Measurements from ENCODE around the gene GLA. TPM values are rescaled to one million over a fixed set of nuclear protein-coding genes. Genes with fewer than 3 reads are reported as not detected.

Gene GLA
- polyA plus RNA-seq, 4 donors: 15.9 to 286 (median 33.6) TPM

- Histone ChIP-seq H3K4me3 (ENCODE audit: low read depth in 1 of 3, low read length in 3 of 3) (no peak overlapping the region), H3K27me3 (ENCODE audit: control insufficient read depth in 3 of 3, insufficient read depth in 3 of 3, low read length in 3 of 3) (no peaks in the 10 kb centered on the region), H3K36me3 (ENCODE audit: control insufficient read depth in 3 of 3, insufficient read depth in 2 of 3, low read depth in 1 of 3, low read length in 3 of 3) (peaks cover 2 to 14% (median 5%) of the 10 kb centered on the region in 3 donors), H3K9me3 (ENCODE audit: control insufficient read depth in 2 of 2, insufficient read depth in 1 of 2, low read depth in 1 of 2, low read length in 1 of 2) (no peaks in the 10 kb centered on the region), H3K4me1 (ENCODE audit: control insufficient read depth in 3 of 3, insufficient read depth in 2 of 3, low read depth in 1 of 3, low read length in 2 of 3) (peaks cover 0 to 36% (median 0%) of the 10 kb centered on the region in 3 donors), H3K27ac (ENCODE audit: low read depth in 1 of 3, low read length in 2 of 3) (peak overlapping the region in 2 of 3 donors; percentile 38 to 74)
- no peak for FAIRE-seq
- DNase-seq: peak; percentile 75
- WGBS, 3 donors: 24 to 33% (median 27%) methylated on average over 12 of the region's 12 CpGs
Measured at GRCh38 chrX:101415180-101416145, 7.7 kb upstream of the GLA start.

- Histone ChIP-seq H3K9me3 (ENCODE audit: control insufficient read depth in 2 of 2, insufficient read depth in 1 of 2, low read depth in 1 of 2, low read length in 1 of 2) (no peaks in the 10 kb centered on the region), H3K27ac (ENCODE audit: low read depth in 1 of 3, low read length in 2 of 3) (no peak overlapping the region), H3K36me3 (ENCODE audit: control insufficient read depth in 3 of 3, insufficient read depth in 2 of 3, low read depth in 1 of 3, low read length in 3 of 3) (peaks cover 3 to 14% (median 5%) of the 10 kb centered on the region in 3 donors), H3K4me3 (ENCODE audit: low read depth in 1 of 3, low read length in 3 of 3) (no peak overlapping the region), H3K27me3 (ENCODE audit: control insufficient read depth in 3 of 3, insufficient read depth in 3 of 3, low read length in 3 of 3) (no peaks in the 10 kb centered on the region), H3K4me1 (ENCODE audit: control insufficient read depth in 3 of 3, insufficient read depth in 2 of 3, low read depth in 1 of 3, low read length in 2 of 3) (peaks cover 0 to 19% (median 0%) of the 10 kb centered on the region in 3 donors)
- DNase-seq (no peak), FAIRE-seq (no peak)
- WGBS, 3 donors: 80 to 88% (median 84%) methylated on average over 10 of the region's 10 CpGs
Measured at GRCh38 chrX:101411984-101412383, 4.3 kb upstream of the GLA start.

- peaks cover 3 to 14% (median 5%) of the 10 kb centered on the region in 3 donors for H3K36me3 ChIP-seq (ENCODE audit: control insufficient read depth in 3 of 3, insufficient read depth in 2 of 3, low read depth in 1 of 3, low read length in 3 of 3)
- H3K4me3 ChIP-seq (ENCODE audit: low read depth in 1 of 3, low read length in 3 of 3): peak overlapping the region in 2 of 3 donors; percentile 15 to 30
- no peaks in the 10 kb centered on the region for H3K27me3 ChIP-seq (ENCODE audit: control insufficient read depth in 3 of 3, insufficient read depth in 3 of 3, low read length in 3 of 3)
- no peaks in the 10 kb centered on the region for H3K9me3 ChIP-seq (ENCODE audit: control insufficient read depth in 2 of 2, insufficient read depth in 1 of 2, low read depth in 1 of 2, low read length in 1 of 2)
- DNase-seq (no peak), FAIRE-seq (no peak)
- peaks cover 0 to 10% (median 0%) of the 10 kb centered on the region in 3 donors for H3K4me1 ChIP-seq (ENCODE audit: control insufficient read depth in 3 of 3, insufficient read depth in 2 of 3, low read depth in 1 of 3, low read length in 2 of 3)
- peak overlapping the region in 1 of 3 donors; percentile 85 for H3K27ac ChIP-seq (ENCODE audit: low read depth in 1 of 3, low read length in 2 of 3)
- WGBS, 3 donors: 19 to 36% (median 35%) methylated on average over 7 of the region's 7 CpGs
Measured at GRCh38 chrX:101410461-101410860, 2.7 kb upstream of the GLA start.

GRCh38 chrX:101409043-101409442, 1.3 kb upstream of the GLA start:
- Histone ChIP-seq H3K27me3 (ENCODE audit: control insufficient read depth in 3 of 3, insufficient read depth in 3 of 3, low read length in 3 of 3) (no peaks in the 10 kb centered on the region), H3K4me3 (ENCODE audit: low read depth in 1 of 3, low read length in 3 of 3) (peak overlapping the region in 2 of 3 donors; percentile 58 to 80), H3K4me1 (ENCODE audit: control insufficient read depth in 3 of 3, insufficient read depth in 2 of 3, low read depth in 1 of 3, low read length in 2 of 3) (peaks cover 0 to 3% (median 0%) of the 10 kb centered on the region in 3 donors), H3K9me3 (ENCODE audit: control insufficient read depth in 2 of 2, insufficient read depth in 1 of 2, low read depth in 1 of 2, low read length in 1 of 2) (no peaks in the 10 kb centered on the region), H3K27ac (ENCODE audit: low read depth in 1 of 3, low read length in 2 of 3) (peak overlapping the region in 2 of 3 donors; percentile 85 to 98), H3K36me3 (ENCODE audit: control insufficient read depth in 3 of 3, insufficient read depth in 2 of 3, low read depth in 1 of 3, low read length in 3 of 3) (peaks cover 3 to 14% (median 5%) of the 10 kb centered on the region in 3 donors)
- DNase-seq (peak; percentile 68 to 73), FAIRE-seq (no peak)
- WGBS, 3 donors: 2 to 21% (median 7%) methylated on average over 6 of the region's 6 CpGs

- 0 to 25% (median 10%) methylated on average over 8 of the region's 8 CpGs for WGBS, 3 donors
- peak overlapping the region; percentile 81 to 98 (median 85) for H3K27ac ChIP-seq (ENCODE audit: low read depth in 1 of 3, low read length in 2 of 3)
- FAIRE-seq: no peak
Measured at GRCh38 chrX:101408532-101408841, 762 bp upstream of the GLA start.

GRCh38 chrX:101407167-101407747, 468 bp downstream of the GLA start:
- DNase-seq: no peak
- H3K9me3 ChIP-seq (ENCODE audit: control insufficient read depth in 2 of 2, insufficient read depth in 1 of 2, low read depth in 1 of 2, low read length in 1 of 2): no peaks in the 10 kb centered on the region
- H3K27ac ChIP-seq (ENCODE audit: low read depth in 1 of 3, low read length in 2 of 3): peak overlapping the region; percentile 77 to 98 (median 94)
- H3K27me3 ChIP-seq (ENCODE audit: control insufficient read depth in 3 of 3, insufficient read depth in 3 of 3, low read length in 3 of 3): no peaks in the 10 kb centered on the region
- peaks cover 0 to 8% (median 0%) of the 10 kb centered on the region in 3 donors for H3K4me1 ChIP-seq (ENCODE audit: control insufficient read depth in 3 of 3, insufficient read depth in 2 of 3, low read depth in 1 of 3, low read length in 2 of 3)
- FAIRE-seq: no peak
- WGBS, 3 donors: 0 to 24% (median 9%) methylated on average over 14 to 15 of the region's 15 CpGs
- peak overlapping the region; percentile 29 to 95 (median 59) for H3K4me3 ChIP-seq (ENCODE audit: low read depth in 1 of 3, low read length in 3 of 3)
- peaks cover 0 to 15% (median 3%) of the 10 kb centered on the region in 3 donors for H3K36me3 ChIP-seq (ENCODE audit: control insufficient read depth in 3 of 3, insufficient read depth in 2 of 3, low read depth in 1 of 3, low read length in 3 of 3)

More at GRCh38 chrX:101408532-101408841, 762 bp upstream of the GLA start:
- H3K4me3 ChIP-seq (ENCODE audit: low read depth in 1 of 3, low read length in 3 of 3): peak overlapping the region; percentile 58 to 80 (median 66)
- H3K36me3 ChIP-seq (ENCODE audit: control insufficient read depth in 3 of 3, insufficient read depth in 2 of 3, low read depth in 1 of 3, low read length in 3 of 3): peaks cover 3 to 17% (median 5%) of the 10 kb centered on the region in 3 donors
- H3K4me1 ChIP-seq (ENCODE audit: control insufficient read depth in 3 of 3, insufficient read depth in 2 of 3, low read depth in 1 of 3, low read length in 2 of 3): peaks cover 0 to 5% (median 0%) of the 10 kb centered on the region in 3 donors
- no peak for DNase-seq
- no peaks in the 10 kb centered on the region for H3K9me3 ChIP-seq (ENCODE audit: control insufficient read depth in 2 of 2, insufficient read depth in 1 of 2, low read depth in 1 of 2, low read length in 1 of 2)
- H3K27me3 ChIP-seq (ENCODE audit: control insufficient read depth in 3 of 3, insufficient read depth in 3 of 3, low read length in 3 of 3): no peaks in the 10 kb centered on the region

- DNase-seq (no peak), FAIRE-seq (no peak)
- Histone ChIP-seq H3K27me3 (ENCODE audit: control insufficient read depth in 3 of 3, insufficient read depth in 3 of 3, low read length in 3 of 3) (no peaks in the 10 kb centered on the region), H3K4me3 (ENCODE audit: low read depth in 1 of 3, low read length in 3 of 3) (no peak overlapping the region), H3K4me1 (ENCODE audit: control insufficient read depth in 3 of 3, insufficient read depth in 2 of 3, low read depth in 1 of 3, low read length in 2 of 3) (peaks cover 0 to 5% (median 0%) of the 10 kb centered on the region in 3 donors), H3K27ac (ENCODE audit: low read depth in 1 of 3, low read length in 2 of 3) (no peak overlapping the region), H3K36me3 (ENCODE audit: control insufficient read depth in 3 of 3, insufficient read depth in 2 of 3, low read depth in 1 of 3, low read length in 3 of 3) (peaks cover 0 to 28% (median 3%) of the 10 kb centered on the region in 3 donors), H3K9me3 (ENCODE audit: control insufficient read depth in 2 of 2, insufficient read depth in 1 of 2, low read depth in 1 of 2, low read length in 1 of 2) (no peaks in the 10 kb centered on the region)
- WGBS, 3 donors: 80 to 90% (median 84%) methylated on average over 4 of the region's 4 CpGs
Measured at GRCh38 chrX:101399825-101400224, 7.9 kb downstream of the GLA start.

- DNase-seq (no peak), FAIRE-seq (no peak)
- 73 to 86% (median 83%) methylated on average over 4 of the region's 4 CpGs for WGBS, 3 donors
- peaks cover 0 to 31% (median 3%) of the 10 kb centered on the region in 3 donors for H3K36me3 ChIP-seq (ENCODE audit: control insufficient read depth in 3 of 3, insufficient read depth in 2 of 3, low read depth in 1 of 3, low read length in 3 of 3)
- no peak overlapping the region for H3K27ac ChIP-seq (ENCODE audit: low read depth in 1 of 3, low read length in 2 of 3)
- H3K4me1 ChIP-seq (ENCODE audit: control insufficient read depth in 3 of 3, insufficient read depth in 2 of 3, low read depth in 1 of 3, low read length in 2 of 3): peaks cover 0 to 4% (median 0%) of the 10 kb centered on the region in 3 donors
- H3K9me3 ChIP-seq (ENCODE audit: control insufficient read depth in 2 of 2, insufficient read depth in 1 of 2, low read depth in 1 of 2, low read length in 1 of 2): no peaks in the 10 kb centered on the region
- H3K4me3 ChIP-seq (ENCODE audit: low read depth in 1 of 3, low read length in 3 of 3): no peak overlapping the region
- H3K27me3 ChIP-seq (ENCODE audit: control insufficient read depth in 3 of 3, insufficient read depth in 3 of 3, low read length in 3 of 3): no peaks in the 10 kb centered on the region
Measured at GRCh38 chrX:101398694-101399093, 9.0 kb downstream of the GLA start.
